ENCODE results near the gene PTCD1. TPM values are rescaled to one million over a fixed set of nuclear protein-coding genes. Genes with fewer than 3 reads are reported as not detected.

PTCD1 gene
- total RNA-seq, 1 donor from 2014 or later = 2.6 TPM

- no peaks in the 10 kb centered on the region for H3K27me3 ChIP-seq
- TF ChIP-seq CTCF (IDR thresholded peaks at IDR 0.05) = no peak
- H3K4me3 ChIP-seq = no peak overlapping the region
- DNase-seq (ENCODE audit: low spot score in 2 of 2) = no peak
- H3K36me3 ChIP-seq = peaks cover 31 to 66% of the 10 kb centered on the region in 2 donors
- no peaks in the 10 kb centered on the region for H3K9me3 ChIP-seq
- intact Hi-C loops (cut with DNase I) = no loop called here
- no peaks in the 10 kb centered on the region for H3K4me1 ChIP-seq
- H3K27ac ChIP-seq = no peak overlapping the region
Measured at GRCh38 chr7:99429756-99430155, 8.8 kb downstream of the PTCD1 start.

GRCh38 chr7:99428972-99429566 is 9.5 kb downstream of the PTCD1 start:
- no peak overlapping the region for H3K27ac ChIP-seq
- DNase-seq (ENCODE audit: low spot score in 2 of 2) = no peak
- intact Hi-C loops (cut with DNase I) = no loop called here
- H3K4me1 ChIP-seq = no peaks in the 10 kb centered on the region
- peaks cover 34 to 68% of the 10 kb centered on the region in 2 donors for H3K36me3 ChIP-seq
- H3K4me3 ChIP-seq = no peak overlapping the region
- no peaks in the 10 kb centered on the region for H3K27me3 ChIP-seq
- no peaks in the 10 kb centered on the region for H3K9me3 ChIP-seq
- no peak for TF ChIP-seq CTCF (IDR thresholded peaks at IDR 0.05)

- Histone ChIP-seq H3K4me1 (no peaks in the 10 kb centered on the region), H3K36me3 (peaks cover 46 to 51% of the 10 kb centered on the region in 2 donors), H3K4me3 (no peak overlapping the region), H3K27me3 (no peaks in the 10 kb centered on the region), H3K27ac (no peak overlapping the region), H3K9me3 (no peaks in the 10 kb centered on the region)
- intact Hi-C loops (cut with DNase I) = no loop called here
- no peak for DNase-seq (ENCODE audit: low spot score in 2 of 2)
- no peak for TF ChIP-seq CTCF (IDR thresholded peaks at IDR 0.05)
Measured at GRCh38 chr7:99424932-99425730, 13.5 kb downstream of the PTCD1 start.

- Histone ChIP-seq H3K4me1 (no peaks in the 10 kb centered on the region), H3K27me3 (no peaks in the 10 kb centered on the region), H3K9me3 (no peaks in the 10 kb centered on the region), H3K36me3 (peaks cover 57% of the 10 kb centered on the region in 2 donors), H3K27ac (no peak overlapping the region), H3K4me3 (no peak overlapping the region)
- TF ChIP-seq CTCF (IDR thresholded peaks at IDR 0.05) = no peak
- DNase-seq (ENCODE audit: low spot score in 2 of 2) = no peak
- intact Hi-C loops (cut with DNase I) = no loop called here
Measured at GRCh38 chr7:99422625-99423024, 16.0 kb downstream of the PTCD1 start.

- Histone ChIP-seq H3K4me1 (no peaks in the 10 kb centered on the region), H3K9me3 (no peaks in the 10 kb centered on the region), H3K27me3 (no peaks in the 10 kb centered on the region), H3K27ac (no peak overlapping the region), H3K36me3 (peaks cover 61 to 62% of the 10 kb centered on the region in 2 donors), H3K4me3 (no peak overlapping the region)
- intact Hi-C loops (cut with DNase I) = no loop called here
- no peak for TF ChIP-seq CTCF (IDR thresholded peaks at IDR 0.05)
- no peak for DNase-seq (ENCODE audit: low spot score in 2 of 2)
Measured at GRCh38 chr7:99422186-99422585, 16.4 kb downstream of the PTCD1 start.

All from ascending aorta (tissue), 2 donors.